CD4-positive, alpha-beta T cell treated with Interleukin-21 for 1 hour (primary cell): ENCODE data around the gene PRCD.
"Not testable (repeated sequence)": the region's sequence is repeated elsewhere in the genome, so short reads cannot be mapped to it uniquely, and the experiment has no call there.

Experiments used
- DNase-seq: peaks from one replicate; pipeline ENCODE4 v3.0.0-alpha.2; 2020

Gene PRCD

DNA sequence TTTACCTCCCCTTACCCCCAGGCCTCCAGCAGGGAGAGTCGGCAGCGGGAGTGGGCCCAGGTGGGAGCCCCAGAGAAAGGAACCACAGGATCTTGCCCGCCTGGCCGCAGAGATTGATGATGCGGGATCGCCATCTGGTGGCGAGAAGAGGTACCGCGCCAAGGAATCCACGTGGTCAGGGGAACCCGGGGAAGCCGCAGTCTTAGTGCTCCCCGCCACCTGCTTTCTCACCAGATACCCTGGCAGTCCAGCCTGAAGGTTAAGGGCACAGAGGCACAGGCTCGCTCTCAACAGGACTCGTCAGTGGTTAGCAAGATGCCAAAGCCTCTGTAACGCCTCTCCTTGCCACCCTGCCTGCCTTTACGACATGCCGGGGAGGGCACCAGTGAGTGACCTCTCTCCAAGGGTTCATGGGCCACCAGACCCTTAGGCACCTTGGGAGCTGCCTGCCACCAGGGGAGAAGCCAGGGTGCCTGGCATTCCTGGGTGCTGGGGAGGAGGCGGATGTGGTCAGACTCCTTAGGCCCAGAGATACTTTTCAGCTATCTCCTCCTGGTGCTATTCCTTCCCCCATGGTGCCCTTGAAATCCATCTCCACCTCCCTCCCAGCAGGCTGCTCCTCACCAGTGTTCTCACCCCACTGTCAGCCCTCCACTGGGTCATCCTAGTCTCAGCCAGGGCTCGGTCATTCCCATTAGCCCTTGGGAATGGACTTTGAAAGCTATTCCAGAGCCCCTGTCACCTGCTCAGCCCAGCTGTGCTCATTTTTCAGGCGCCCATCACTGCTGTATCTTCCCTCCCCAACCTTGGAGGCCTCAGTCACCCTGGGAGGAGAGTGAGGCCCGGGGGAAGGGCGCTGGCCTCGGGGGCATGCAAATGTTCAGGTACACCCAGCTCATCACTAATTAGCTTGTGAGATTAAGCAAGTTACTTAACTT lies 33.2 kb upstream of the PRCD start:
- DNase-seq, result peak; percentile 92

DNA sequence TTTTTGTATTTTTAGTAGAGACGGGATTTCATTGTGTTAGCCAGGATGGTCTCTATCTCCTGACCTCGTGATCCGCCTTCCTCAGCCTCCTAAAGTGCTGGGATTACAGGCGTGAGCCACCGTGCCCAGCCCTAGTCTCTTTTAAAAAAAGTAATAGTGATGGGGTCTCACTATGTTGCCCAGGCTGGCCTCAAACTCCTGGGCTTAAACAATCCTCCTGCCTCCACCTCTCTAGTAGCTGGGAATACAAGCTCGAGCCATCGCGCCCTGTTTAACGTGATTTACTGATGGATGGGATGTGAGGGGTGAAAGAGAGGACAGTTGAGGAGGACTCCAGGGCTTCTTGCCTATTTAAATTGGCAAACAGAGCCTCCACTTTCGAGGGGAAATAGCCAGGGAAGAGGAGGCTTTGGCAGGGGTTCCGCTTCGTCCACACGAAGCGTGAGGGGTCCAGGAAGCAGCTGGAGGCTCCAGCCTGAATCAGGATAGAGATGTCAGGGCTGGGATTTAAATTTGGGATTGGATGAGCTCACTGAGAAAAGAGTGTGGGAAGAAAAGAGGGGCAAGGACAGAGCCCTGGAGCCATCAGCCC lies 31.3 kb upstream of the PRCD start:
- DNase-seq, result not testable (repeated sequence)

DNA sequence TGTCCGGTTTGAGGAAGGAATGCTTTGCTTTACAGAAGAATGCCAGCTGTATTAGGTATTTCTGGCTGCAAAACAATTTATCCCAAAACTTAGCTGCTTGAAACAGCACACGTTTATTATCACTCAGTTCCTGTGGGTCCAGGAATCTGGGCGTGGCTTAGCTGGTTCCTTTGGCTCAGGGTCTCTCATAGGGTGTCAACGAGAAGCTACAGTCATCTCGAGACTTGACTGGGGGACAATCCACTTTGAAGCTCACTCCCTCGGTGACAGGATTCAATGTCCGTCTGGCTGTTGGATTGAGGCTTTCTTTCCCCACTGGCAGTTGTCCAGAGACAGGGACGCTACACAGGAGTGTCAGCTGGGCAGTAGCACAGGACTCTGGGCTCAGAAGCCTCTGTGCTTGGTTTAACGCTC lies 29.0 kb upstream of the PRCD start:
- no peak for DNase-seq

DNA sequence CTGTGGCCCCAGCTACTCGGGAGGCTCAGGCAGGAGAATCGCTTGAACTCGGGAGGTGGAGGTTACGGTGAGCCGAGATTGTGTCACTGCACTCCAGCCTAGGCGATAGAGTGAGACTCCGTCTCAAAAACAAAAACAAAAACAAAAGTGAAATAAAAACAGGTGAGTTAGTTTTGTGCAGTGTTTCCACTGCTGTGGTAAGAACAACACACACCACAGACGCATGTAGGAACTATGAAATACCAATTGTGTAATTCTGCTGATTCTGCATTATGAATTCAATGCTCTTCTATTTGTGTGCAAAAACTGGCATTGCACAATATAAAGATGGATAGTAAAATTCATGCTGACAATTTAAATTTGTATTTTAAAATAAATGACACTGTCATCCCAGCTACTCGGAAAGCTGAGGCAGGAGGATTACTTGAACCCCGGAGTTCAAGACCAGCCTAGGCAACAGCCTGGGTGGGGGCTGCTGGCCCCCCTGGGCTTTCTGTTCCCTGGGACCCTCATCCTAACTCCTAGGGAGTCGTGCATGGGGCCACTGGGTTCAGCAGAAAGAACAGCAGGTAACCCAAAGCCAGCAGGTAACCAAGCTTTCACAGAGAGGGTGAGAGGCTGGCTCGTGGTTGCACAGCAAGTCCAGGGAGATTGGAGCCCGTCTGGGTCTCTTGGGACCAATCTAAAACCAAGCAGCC lies 28.0 kb upstream of the PRCD start:
- DNase-seq, result no peak

DNA sequence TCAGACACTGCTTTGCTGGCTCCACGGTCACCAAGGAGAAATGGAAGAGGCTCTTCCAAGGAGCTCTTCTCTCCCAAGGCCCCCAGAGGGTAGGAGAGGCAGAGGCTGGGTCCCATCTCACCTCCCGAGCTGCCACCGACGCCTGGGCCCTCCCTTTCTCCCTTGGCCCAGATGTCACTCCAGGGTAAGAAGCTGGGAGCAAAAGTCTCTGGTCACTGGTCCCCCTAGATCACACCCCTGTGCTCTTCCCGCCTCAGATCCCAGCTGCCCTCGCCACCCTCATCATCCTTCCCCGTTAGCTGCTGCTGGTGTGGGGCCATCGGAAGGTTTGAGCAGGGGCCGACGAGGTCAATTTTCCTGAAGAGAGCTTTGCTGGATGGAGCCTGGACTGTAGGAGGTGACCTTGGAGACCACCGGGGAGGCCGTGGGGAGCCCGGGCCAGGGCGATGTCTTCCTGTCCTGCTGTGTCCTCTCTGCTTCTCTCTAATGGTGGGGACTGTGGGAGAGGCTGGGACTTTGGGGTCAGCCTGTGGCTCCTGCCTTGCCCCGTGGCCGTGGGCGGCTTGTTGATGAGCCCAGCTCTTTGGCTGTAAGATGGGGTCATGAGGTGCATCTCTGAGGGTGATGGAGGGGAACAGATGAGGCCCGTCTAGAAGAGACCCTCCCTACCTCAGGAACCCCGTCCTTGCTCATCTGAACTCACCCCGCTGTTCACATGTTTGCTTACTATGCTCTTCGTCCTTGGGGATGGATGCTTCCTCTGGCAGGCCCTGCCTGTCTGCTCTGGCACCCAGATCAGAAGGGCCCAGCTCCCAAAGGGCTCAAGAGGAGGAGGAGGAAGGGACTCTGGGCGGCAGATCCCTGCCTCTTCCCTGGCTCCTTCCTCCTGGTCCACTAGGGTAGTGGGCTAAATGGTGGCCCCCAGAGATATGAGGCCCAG lies 27.2 kb upstream of the PRCD start:
- DNase-seq, result no peak

DNA sequence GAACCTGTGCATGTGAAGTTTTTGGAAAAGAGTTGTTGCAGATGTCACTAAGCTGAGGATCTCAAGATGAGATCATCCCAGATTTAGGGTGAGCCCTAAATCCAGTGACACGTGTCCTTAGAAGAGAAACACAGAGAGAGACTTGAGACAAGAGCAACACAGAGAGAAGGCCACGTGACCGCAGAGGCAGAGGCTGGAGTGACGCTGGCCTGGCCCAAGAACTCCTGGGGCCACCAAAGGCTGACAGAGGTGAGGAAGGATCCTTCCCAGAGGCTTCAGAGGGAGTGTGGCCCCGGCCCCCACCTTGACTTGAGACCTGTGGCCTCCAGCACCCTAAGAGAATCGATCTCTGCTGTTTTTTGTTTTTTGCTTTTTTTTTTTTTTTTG lies 26.5 kb upstream of the PRCD start:
- DNase-seq, result no peak

DNA sequence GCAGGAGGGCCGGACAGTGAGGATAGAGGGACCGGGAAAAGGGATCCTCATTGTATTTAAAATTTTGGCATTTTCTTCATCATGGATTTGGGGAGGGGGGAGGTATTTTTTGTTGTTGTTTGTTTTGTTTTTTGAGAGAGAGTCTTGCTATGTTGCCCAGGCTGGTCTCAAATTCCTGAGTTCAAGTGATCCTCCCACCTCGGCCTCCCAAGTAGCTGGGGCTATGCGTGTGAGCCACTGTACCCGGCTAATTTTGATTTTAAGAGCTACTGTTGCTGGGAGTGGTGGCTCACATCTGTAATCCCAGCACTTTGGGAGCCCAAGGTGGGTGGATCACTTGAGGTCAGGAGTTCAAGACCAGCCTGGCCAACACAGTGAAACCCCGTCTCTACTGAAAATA lies 25.5 kb upstream of the PRCD start:
- DNase-seq, result not testable (repeated sequence)

DNA sequence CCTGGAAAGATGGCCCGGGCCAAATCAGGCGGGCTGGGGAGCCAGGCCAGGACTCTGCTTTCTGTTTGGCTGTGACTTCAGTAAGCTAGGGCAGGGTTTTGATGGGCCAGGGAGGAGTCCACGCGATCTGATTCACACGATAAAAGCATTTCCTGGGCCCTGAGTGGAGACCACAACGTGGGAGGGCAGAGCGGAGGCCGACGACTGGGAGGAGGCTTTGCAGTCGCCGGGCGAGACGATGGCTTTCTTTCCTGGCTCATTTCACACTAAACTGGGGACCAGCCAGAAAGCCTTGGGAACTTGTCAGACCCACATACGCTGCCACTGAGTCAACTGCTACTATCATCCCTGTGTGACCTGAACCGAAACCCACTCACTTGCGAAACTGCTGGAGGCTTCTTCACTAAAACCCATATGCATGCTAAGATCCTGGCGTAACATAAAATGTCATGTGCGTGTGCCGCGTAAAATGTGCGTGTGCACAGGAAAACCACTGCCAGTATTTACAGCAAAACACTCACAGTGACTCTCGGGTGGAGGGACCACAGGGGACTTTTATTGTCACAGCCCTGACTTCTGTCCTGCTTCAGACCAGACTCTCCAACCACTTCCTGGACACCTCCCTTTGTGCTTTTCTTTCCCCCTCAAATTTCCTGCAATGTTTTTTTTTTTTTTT lies 24.4 kb upstream of the PRCD start:
- DNase-seq, result peak; percentile 91

DNA sequence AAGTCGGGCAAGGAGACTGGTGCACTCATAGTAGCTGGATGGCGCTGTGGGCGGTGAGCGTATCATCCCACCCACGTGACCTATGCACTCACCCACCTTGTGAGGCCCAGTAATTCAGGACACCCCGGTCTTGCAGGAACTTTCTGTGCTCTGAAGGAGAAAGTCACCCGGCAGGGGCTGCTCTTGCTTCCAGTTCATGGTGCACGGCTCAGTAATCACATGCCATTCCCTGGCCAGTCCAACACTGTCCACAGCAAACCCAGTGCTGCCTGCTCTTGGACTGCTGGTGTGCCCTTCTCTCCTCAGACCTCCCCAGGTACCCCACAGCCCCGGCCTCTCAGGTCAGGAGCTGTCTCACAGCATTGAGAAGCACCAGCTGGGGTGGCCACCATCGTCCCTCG lies 22.2 kb upstream of the PRCD start:
- DNase-seq, result no peak

DNA sequence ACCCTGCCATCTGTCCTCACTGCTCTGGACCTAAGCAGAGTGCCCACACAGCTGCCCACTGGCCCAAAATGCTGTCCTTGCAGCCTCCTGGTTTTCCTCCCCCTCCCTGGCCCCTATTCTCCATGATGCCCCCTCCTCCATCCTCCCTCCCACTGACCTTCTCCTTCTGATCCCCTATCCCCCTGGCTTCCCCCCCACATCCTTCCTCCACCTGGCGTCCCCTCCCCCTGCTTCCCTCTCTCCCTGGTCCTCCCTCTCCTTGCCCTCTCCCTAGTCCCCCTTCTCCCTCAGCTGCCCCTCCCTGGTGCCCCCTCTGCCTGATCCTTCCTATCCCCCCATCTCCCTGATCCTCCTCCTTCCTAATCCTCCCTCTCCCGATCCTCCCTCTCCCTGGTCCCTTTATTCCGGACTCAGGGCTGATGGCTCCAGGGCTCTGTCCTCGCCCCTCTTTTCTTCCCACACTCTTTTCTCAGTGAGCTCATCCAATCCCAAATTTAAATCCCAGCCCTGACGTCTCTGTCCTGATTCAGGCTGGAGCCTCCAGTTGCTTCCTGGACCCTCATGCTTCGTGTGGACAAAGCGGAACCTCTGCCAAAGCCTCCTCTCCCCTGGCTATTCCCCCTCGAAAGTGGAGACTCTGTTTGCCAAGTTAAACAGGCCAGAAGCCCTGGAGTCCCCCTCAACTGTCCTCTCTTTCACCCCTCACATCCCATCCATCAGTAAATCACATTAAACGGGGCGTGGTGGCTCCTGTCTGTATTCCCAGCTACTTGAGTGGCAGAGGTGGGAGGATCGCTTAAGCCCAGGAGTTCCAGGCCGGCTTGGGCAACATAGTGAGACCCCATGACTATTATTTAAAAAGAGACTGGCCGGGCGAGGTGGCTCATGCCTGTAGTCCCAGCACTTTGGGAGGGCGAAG lies 20.5 kb upstream of the PRCD start:
- no peak for DNase-seq

DNA sequence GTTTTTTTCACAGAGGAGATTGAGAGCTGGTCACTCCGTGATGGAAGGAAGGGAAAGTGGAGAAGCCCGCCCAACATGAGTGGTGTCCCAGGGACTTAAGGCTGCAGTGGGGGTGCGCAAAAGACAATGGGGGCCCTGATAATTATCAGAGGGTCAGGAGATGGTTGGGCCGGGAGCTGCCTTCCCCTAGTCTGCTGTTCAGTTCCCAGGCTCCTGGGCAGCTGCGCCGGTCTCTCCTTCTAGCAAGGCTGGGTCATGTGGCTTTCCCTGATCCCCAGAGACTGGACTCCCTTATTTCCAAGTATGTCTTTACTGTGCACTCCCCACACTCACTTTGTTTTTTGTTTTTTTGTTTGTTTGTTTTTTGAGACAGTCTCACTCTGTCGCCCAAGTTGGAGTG lies 18.6 kb upstream of the PRCD start:
- DNase-seq, result no peak

DNA sequence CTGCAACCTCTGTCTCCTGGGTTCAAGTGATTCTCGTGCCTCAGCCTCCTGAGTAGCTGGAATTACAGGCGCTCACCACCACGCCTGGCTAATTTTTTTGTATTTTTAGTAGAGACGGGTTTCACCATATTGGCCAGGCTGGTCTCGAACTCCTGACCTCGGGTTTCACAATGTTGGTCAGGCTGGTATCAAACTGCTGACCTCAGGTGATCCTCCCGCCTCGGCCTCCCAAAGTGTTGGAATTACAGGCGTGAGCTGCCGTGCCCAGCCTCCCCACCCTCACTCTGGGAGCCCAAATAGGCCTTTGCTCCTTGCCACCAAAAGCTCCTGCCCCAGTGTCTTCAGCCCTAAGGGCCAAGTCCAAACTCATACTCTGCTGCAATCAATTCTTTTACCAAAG lies 18.2 kb upstream of the PRCD start:
- DNase-seq, result not testable (repeated sequence)

DNA sequence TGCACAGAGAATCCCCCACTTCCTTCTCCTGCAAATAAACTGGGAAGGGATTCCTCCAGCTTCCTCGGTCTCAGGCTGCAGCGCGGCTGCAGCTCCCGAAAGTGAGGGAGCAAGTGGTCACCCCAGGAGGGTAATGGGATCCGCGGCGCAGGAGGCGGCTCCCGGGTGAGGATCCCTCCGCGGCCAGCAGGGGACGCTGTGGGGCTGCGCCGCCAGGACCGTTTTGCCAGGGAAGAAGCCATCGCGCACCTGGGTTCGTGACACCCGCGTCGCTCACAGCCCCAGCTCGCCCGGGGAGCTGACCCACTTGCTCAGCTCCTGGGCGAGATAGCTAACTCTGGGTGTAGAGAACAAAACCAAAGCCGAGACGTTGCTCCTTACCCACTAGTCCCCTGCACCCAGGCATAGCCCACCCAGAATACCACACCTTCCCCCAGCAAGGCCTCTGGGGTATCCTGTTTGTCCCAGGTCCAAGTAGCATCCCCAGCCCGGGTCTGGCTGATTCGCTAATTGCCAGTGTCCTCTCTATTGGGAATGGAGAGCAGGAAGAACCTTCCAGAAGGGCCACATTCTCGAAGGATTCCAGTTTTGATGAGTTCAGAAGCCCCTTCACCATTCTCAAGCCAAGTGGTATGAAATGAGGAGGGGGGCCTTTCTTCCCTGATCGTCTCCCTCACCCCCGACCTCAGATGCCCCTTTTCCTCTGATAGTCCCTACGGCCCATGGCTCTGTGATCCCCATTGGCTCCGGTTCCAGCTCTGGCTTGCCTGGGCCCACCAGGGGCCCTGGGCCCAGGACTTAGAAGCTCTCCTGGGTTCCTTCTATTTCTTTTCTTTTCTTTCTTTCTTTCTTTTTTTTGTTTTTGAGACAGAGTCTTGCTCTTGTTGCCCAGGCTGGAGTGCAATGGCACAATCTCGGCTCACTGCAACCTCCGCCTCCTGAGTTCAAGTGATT lies 16.5 kb upstream of the PRCD start:
- peak; percentile 80 for DNase-seq

DNA sequence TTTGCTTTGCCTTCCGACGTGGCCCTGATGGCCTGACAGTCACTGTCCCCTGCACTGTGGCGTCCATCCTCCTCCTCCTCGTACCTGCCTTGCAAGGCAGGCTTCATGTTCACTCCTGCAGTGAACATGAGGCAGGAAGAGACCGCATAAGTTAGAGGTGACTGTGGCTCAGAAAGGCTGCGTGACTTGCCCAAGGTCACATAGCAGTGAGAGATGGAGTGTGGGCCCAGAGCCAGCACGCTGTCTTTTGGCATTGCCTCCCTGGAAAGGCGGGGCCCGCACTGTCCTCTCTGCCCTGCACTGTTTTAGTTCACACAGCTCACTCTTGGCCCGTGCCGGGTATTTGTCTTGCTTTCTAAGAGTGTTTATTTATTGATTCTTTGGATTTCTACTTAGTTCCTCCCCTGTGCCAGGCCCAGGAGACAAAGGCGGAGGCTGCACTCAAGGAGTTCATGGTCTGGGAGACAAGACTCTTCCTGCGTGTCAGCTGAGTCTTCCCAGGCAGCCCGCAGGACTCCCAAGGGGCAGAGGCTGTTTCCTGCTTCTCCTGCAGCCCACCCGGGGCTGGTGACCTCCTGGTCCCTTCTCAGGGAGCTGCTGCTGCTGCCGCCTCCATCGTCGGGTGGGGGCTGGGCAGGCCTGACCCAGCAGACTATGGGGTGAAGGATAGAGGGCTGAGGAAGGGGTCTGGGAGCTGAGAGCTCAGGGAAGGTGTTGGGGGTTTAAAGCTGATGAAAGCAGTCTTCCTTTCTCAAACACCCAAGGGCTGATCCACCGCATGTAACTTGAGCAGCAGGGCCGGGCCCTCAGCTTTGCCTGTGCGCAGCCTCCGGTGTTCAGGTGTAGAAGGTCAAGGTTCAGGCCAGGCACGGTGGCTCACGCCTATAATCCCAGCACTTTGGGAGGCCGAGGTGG lies 15.0 kb upstream of the PRCD start:
- no peak for DNase-seq

DNA sequence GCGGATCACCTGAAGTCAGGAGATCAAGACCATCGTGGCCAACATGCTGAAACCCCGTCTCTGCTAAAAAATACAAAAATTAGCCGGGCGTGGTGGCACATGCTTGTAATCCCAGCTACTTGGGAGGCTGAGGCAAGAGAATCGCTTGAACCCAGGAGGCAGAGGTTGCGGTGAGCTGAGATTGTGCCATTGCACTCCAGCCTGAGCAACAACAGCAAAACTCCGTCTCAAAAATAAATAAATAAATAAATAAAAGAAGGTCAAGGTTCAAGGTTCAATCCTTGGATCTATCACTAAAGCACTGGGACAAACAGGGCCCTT lies 14.4 kb upstream of the PRCD start:
- not testable (repeated sequence) for DNase-seq

DNA sequence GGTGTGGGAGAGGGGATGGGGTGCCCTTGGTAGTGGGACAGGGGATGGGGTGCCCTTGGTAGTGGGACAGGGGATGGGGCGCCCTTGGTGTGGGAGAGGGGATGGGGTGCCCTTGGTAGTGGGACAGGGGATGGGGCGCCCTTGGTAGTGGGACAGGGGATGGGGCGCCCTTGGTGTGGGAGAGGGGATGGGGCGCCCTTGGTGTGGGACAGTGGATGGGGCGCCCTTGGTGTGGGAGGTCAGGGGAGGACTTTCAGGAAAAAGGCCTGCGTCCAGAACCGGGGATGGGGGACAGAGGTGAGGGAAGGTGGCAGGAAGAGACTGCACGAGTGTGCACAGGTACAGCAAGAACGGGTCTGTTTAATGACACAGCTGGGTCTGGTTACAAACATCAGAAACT lies 12.8 kb upstream of the PRCD start:
- not testable (repeated sequence) for DNase-seq

DNA sequence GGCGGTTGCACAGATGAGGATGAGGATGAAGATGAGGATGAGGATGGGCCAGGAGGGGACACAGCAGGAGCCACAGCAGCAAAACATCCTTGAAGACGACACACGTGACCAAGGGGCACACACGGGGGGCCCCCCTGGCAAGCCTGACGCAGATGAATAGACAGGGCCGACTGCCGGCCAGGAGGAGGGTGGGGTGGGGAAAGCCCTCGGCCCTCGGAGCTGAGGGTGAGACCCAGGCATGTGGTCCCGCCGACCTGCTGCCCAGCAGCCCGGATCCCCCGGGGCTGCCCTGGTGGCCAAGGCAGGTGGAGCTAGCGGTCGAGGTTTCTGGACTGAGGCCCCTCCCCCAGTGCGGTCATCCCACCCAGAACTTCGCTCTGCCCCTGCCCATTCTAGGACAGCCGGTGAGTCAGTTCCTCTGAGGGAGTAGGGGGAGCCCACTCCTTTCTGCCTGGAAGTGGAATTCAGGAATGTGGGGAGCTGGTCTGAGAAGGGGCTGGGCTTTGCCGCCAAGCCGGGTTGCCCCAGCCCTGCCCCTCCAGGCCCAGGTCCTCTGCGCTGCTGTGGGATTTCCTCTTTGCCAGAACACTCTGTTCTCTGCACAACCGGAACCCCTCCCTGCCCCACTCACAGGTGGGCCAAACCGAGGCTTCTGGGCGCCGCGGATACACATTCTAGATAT lies 12.3 kb upstream of the PRCD start:
- DNase-seq, result peak; percentile 62

DNA sequence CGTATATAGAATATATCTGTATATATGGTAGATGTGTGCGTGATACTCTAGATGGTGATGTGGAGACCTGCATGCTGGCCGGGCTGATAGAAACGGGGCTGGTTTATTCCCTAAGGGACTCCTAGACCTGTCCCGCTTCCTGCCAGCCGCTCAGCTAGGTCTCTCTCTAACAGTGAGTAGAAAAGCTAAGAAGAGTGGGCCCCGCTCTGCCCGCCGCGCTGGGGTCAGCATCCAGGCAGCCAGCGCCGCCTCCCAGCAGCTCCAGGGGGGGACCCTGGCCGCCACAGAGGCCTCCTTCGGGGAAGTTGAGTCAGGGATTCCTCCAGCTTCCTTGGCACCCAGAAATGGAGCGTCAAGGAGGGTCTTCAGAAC lies 11.7 kb upstream of the PRCD start:
- no peak for DNase-seq
